GM21717 (cell line): ENCODE results near the gene TAGLN3.

Source experiments
- ATAC-seq: cut with Tn5 transposase; IDR thresholded peaks from one replicate; pipeline ENCODE4 v1.9.1; 2021; ENCODE audit warnings: mild to moderate bottlenecking, moderate library complexity; ENCODE audit not compliant: unreplicated experiment

The TAGLN3 gene

DNA sequence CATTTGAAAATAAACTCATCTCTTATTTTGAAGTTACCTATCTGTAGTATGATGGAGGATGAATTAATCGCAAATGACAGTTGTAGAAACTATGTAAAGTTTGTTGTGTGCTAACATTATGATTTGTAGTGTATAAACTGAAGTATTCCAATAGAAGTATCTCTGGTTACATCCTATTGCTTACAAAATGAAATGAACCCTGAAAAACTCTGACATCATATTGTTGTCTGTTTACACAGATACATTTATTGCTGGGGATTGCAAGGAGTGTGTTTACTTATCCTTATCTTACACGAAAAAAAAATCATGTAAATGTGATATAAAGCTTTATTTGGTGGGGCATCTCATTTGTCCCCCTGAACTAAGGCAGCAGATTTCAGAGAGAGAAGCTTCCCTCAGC, 22.5 kb upstream of the TAGLN3 start:
- ATAC-seq = no peak

DNA sequence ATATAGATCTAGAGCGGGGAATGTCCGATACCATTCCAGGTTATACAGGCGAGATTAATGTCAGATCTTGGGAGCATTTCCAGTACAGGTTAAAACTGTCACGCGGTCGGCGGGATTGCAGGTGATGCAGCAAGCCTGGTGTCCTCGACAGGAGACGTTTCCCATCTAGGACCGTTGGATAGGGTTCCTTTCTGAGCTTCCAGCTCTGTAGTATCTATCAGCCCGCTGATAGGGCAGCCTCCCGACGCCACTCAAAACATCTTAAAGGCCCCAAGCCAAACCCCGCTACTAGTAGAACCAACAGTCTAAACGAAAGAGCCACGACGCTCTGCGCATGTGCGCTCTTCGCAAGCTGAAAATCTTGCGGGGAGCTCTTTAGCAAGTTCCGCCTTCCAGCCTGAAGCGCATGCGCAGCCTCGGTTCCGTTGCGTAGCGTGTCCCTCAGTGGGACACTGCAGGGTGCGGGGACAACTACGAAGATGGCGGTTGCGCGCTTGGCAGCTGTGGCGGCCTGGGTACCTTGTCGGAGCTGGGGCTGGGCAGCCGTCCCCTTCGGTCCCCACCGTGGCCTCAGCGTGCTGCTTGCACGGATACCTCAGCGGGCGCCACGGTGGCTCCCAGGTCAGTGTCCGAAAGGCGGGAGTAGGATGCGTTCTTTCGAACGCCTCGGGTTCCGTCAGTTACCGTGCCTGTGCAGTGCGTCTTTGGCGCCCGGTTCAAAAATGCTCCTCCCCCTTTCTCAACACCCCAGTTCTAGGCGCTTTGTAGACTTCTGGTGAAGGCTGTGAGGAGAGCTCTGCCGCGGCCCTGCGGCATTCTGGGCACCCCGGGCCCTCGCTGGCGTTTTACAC, 19.9 kb upstream of the TAGLN3 start, which contains the start of gene ABHD10:
Gene ABHD10, plus strand, starts transcription at position 444 of the 851 bp plus-strand sequence. Its CDS starts 36 bp downstream, at position 480.
- peak; percentile 96 for ATAC-seq

DNA sequence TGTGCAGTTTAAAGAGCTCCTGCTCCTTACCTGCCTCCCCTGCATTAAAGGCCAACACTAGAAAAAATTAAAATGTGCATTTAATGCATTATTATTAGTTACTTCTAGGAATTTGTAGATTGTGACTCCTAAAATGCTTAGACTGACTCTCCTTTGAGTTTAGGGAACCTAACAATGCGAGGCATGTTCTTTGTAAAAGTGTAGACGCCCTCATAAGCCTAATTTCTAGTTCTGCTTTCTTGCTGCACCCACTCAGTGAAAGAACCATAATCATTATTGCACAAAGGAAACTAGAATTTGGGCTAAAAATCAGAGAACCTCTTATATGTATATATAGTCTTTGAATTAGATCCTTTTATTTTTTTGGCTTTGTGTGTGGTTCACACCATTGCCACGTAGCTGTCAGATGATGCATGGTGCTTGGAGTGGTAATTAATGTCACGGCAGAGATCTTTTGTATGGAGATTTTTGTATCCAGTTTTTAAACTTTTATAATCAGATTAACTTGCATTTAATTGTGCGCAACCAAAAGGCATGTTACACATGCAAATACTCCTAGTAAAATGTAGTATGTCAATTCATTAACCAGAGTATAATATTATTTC, 19.2 kb upstream of the TAGLN3 start:
- ATAC-seq = peak; percentile 34

DNA sequence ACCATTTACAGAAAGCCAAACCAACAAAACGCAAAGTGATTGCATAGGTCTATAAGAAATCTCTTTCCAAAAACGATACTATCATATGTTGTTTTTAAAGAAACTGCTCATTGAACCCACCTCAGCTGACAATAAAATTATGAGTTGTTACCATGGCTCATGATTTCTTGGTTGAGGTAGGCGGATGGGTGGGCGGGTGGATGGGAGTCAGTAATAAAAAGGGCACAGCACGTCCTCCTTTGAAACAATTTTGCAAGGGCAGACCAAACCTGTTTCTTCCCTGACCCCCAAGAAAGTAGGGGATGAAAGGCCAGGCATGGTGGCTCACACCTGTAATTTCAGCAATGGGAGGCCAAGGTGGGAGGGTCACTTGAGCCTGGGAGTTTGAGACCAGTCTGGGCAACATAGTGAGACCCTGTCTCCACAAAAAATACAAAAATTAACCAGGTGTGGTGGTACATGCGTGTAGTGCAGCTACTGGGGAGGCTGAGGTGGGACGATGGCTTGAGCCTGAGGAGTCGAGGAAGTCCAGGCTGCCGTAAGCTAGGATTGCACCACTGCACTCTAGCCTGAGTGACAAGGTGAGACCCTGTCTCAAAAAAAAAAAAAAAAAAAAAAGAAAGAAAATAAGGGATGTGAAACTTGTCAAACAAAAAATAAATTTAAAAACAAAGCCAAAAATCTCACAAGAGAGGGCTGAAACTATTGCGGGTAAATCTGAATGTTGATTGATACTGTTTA, 17.8 kb upstream of the TAGLN3 start:
- ATAC-seq = no peak

DNA sequence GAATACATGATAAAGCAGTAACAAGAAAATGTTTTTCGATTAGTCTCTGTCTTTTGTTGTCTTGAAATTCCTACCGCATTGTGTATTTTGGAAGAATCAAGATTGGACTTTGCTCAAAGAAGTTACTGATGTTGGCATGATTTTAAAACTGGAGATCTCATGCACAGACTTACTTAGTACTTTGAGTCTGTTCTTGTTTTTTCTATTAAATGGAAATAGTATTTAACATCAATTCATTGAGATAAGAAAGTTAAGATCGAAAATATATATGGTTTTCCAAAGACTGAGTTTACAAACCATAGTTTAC, 17.3 kb upstream of the TAGLN3 start:
- ATAC-seq = no peak

DNA sequence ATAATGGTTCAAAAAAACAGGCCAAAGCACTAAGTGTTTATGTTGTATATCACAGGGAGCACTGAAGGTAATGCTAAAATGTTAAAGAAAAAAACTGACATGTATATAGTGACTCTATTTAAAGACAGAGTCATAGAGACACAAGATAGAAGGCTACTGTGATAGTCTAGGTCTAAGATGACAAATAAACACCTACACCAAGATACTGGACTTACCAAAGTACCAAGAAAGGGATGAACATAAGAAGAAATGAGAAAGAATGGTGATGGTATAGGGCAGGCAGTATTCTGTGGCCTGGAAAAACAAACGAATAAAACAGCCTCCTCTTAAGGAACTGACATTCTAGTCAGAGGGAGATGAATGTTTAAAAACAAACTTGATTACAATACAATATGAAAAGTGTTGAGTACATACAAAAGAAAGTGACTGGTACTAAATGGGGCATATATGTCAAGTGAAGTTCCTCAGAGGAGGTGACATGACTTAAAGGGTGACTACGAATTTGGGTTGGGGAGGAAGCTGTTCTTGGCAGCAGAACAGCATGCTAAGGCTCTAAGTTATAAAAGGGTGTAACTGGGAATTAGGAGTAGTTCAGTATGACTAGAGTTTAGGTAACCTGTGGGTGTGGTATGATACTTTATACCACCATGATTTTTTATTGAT, 14.0 kb upstream of the TAGLN3 start:
- no peak for ATAC-seq

DNA sequence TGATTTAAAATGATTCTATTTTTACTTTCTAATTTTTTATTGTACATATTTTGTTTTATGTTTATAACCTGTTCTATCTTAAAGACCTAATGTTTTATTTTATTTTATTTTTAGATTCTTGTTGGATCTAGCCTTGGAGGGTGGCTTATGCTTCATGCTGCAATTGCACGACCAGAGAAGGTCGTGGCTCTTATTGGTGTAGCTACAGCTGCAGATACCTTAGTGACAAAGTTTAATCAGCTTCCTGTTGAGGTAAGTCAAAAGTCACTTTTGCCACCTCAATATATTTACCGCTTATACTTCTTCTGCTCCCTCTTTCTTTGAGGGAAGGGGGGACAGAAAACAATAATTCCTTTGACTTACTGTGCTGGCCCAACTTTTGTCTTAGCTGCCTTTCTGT, 11.9 kb upstream of the TAGLN3 start:
- ATAC-seq = no peak

DNA sequence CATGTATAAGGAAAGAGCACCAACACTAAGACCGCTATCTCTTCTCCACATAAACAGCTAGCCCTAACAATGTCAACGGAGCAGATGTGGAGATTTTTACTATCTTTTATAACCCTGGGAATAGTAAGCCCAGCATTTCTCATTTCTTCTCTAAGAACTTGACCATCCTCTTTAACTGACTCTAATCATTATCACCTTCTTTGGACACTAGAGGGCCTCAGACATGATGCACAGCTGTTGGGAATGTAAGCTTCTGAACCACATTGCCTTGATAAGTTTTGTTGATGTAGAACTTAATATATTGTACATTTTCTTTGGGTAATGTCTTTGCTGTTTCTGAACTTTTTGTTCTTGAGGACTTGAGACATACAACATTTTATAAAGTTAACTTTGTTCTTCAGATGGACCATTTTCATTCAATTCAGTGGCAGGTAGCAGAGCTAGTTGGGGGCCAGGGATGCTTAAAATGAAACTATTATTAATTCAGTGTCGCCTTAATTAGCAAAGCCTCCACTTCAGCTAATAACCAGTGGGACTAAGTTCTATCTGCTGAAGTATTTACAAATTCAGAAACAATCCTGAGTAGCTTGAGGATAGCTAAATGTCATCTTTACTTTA, 9.6 kb upstream of the TAGLN3 start:
- ATAC-seq = no peak

DNA sequence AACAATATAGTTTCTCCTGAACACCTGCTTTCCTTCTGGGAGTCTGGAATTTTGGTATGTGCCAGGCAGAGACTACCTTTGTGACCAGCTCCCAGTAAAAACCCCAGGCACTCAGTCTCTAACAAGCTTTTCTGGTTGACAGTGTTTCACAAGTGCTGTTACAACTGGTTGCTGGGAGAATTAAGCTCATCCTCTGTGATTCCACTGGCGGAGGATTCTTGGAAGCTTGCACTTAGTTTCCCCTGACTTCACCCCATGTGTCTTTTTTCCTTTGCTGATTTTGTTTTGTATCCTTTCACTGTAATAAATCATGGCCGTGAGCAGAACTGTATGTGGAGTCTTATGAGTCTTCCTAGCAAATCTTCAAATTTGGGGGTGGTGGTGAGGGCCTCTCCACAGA, 5.7 kb upstream of the TAGLN3 start:
- no peak for ATAC-seq

DNA sequence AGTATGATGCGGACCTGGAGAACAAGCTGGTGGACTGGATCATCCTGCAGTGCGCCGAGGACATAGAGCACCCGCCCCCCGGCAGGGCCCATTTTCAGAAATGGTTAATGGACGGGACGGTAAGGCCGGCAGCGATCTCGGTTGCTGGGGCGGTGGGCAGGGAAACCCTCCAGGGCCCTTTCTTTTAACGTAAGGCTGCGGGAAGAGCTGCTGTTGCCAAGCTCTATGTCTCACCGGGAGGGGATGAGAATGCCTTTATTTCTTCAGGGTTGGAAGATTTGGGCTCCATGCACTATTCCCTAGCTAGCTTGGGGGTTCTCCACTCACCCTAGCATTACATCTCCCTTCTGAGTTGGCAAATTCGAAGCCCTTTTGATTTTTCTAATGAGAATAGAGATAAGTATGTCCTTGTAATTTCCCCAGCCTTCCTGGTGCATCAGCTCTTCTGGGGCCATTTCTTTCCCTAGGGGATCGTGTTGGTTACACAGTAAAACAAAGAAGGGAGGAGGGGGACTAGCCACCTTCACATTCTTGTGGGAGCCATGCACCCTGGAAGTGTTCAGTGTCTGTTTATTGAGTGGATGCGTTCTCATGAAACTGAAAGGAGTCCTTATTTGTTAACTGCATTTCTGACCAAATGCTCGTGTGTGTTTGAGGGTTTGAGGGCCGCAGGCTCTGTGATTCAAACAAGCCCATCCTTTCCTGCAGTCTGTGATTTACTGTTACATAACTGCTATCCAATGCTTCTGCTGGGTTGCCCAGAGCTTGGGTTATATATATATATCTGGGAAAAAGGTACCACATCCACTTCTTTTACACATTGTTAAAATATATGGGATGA, 982 bp downstream of the TAGLN3 start:
- no peak for ATAC-seq

DNA sequence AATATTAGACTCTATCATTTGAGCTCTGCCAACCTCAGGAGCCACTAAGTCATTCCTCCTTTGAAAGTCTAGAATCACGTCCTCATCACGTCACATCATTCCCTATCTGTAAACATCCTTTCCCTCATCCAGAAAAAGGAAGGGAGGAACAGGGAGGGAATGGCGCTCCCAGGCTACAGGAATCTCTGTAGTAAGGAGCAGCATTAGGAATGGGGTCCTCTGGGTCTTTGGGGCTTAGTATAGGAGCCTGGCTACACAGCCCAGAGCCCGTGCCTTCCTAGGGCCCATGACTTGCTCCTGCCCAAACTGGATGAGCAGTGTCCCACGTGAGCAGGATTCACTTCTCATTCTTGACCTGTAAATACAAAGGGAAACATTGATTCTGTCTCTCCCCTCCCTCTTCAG, 1.6 kb downstream of the TAGLN3 start:
- ATAC-seq = no peak

DNA sequence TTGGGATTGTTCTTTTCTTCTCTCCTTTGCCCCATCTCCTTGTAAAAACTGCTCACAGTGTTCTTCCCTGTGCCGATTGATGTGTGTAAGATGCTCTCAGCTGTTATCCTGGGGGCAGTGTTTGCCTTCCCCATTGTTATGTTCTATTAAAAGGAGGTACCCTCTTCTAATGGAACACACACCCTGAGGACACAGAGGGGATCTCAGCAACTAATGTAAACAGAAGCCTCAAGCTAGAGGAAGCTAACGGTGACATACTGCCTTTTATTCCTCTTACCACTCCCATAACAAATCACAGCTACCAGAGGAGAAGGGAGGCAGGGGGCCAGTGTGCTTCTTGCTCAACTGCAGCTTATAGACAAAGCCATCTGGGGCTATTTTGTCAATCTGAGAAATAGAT, 2.2 kb downstream of the TAGLN3 start:
- no peak for ATAC-seq

DNA sequence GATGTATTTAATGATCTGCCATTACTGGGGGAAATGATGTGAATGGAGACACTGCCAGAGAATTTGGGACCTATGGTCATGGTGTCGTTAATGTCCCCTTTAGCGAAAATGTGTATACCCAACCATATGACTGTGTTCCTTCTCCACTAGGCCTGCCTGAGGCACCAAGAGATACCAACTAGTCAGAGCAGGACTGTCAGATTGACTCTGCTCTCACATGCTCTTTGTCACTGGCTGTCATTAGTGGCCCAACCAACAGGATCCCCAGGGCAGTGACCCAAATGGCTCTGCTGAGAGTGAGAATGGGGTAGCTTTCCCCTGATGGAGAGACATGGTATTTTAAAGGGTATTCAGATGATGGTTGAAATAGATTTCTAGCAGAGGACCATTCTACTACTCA, 2.8 kb downstream of the TAGLN3 start:
- ATAC-seq = no peak

DNA sequence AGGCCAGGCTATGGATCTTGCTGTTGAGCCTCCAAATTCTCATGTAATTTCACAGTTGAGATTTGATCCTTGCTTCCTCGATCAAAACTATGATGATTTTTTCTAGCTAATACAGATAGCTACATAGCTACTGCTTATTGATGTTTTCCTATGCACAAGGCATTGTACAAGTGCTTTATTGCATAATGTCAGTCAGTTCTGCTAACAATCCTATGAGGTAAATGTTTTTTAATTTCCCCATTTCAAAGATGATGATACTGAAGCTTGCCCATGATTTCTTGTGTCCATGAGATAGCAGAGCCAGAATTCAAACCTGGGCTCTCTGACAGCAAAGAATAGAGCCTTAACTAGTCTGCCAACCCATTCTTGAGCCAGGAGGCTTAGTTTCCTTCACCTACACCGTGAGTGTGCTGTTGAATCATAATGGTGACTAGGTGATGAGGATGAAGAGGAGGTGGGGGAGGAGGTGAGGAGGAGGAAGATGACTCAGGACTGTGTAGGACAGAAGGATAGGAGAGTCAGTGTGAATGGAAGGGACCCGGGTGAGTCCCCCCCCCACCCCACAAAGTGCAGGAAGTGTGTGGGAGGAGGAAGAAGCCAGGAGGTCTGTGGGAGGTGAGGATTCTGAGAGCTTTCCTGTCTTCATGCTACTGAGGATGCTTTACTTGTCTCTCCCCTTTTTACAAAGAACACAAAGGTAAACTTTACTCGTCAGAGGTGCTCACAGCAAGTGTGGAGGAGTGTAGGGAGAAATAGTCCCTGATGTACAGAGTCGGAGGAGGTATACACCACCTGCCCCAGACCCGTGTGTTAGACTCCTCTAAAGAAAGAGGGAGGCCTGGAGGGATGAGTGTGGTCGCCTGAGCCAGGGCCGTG, 3.6 kb downstream of the TAGLN3 start:
- ATAC-seq = no peak

DNA sequence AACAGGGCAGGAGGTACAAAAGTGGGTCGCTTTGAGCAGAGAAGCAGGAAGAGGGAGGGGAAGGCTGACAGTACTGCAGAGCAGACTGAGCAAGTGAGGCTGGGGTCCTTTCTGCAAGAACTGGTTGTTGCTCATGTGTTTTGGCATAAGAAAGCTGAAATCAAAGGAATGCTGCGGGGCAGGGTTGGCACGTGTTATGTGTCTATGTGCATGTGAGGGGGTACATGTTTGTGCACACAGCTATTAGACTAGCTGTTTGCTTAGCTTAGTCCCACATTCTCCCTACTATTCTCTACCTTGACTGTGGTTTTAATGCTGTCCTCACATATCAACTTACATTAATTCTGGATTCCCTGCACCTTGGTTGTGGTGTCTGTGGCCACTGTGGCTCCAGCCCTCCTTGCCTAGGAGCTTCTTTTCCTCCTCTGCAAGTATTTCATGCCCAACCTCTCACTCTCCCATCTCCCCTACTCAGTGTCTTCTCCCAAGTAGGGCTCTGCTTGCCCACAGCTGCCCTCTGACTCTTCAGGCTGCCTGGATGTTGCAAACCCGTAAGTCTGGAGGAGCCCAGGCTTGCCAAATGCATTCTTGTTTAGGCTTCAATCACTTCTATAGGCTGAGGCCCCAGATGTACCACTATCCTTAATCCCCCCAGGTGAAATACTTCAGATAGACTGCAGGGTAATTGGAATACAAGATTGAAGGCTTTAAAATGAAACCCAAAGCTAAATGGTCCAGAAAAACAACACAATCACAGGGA, 4.8 kb downstream of the TAGLN3 start:
- no peak for ATAC-seq

DNA sequence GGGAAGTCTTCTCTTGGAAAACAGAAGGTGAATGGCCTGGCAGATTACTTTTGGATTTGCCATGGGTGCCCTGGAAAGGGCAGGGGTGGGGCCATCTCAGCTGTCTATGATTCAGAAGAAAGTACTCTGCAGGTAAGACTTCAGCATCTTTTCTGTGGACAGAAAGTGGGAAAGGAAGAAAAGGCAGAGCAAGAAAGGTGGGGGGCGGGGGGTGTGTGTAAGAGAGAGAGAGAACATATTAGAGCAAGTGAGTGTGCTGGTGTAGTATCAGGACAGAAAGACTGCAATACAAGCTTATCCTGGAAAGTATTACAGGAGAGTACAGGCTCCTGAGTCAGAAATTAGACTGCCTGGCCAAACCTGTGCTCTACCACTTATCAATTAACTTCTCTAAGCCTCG, 5.5 kb downstream of the TAGLN3 start:
- no peak for ATAC-seq

DNA sequence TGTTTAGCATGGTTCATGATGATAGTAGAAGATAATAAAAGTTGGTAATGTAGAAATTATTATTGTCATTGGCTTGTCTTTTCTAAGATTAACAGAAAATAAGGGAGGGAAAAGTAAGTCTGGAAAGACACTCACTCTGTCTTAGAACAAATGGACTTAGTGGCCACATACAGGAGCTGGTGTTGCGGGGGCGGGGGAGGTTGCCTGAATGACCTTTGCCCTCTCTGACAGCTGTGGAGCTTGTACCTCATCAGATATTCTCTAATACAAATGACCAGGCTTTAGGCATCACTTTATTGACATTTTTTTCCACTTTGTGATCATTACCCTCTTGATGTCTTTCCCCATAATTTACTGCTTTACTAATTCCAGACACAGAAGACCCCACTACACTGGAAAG, 5.9 kb downstream of the TAGLN3 start:
- no peak for ATAC-seq

DNA sequence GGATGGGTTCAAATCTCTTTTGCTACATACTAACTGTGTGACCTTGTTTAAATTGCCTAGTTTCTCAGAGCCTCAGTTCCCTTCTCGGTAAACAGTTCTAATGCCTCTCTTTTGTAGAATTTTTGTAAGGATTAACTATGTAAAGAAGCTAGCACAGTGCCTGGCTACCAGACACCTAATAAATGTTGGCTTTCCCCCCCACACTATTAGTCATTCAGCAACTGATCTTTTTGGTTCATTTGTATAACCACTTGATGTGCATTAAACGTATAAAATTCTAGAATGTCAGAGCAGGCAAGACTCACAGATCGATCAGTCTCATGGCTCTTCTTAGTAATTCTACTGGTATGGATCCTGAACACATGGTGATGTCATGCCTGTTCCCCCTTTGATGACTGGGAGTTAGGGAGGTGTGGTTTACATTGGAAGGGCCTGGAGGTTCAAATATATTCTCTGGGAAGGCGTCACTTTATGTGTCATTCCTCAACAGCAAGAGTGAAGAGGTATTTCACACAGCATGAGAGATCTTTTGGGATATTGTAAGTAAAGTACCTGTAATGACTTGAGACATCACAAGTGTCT, 6.5 kb downstream of the TAGLN3 start:
- ATAC-seq = no peak
